Cardiac fibroblast (primary cell): ENCODE results near the gene IL37.
A peak's percentile ranks its signal among the peaks of the same experiment; 100 is the strongest.

ENCODE experiments used
- DNase-seq, 2 donors: peaks; one replicate each; pipeline versions ENCODE4 v3.0.0 to v3.0.0-alpha.2; 2010; ENCODE audit warnings: low read depth in 2 of 2
- H3K4me3 ChIP-seq, 2 donors: replicated peaks in 1 of 2; 1 replicate in 1 of 2; 2 replicates in 1 of 2; pipeline ENCODE4 v1.5.1; 2011; ENCODE audit warnings: low read depth in 2 of 2, low read length in 2 of 2, mild to moderate bottlenecking in 2 of 2, moderate library complexity in 1 of 2
- CTCF ChIP-seq: IDR thresholded peaks from one replicate; pipeline ENCODE4 v1.5.1; 2011; ENCODE audit warnings: low read depth, mild to moderate bottlenecking, low read length, inconsistent platforms

The IL37 gene

GRCh38 chr2:112958428-112959108 is 47.6 kb downstream of the IL37 start:
- no peak overlapping the region for H3K4me3 ChIP-seq
- DNase-seq, result peak; percentile 71 to 81
- TF ChIP-seq CTCF, result peak; percentile 94

- no peak for TF ChIP-seq CTCF
- no peak overlapping the region for H3K4me3 ChIP-seq
- DNase-seq, result peak in 1 of 2 donors; percentile 5
Observed at GRCh38 chr2:112959109-112959812, 48.3 kb downstream of the IL37 start.

GRCh38 chr2:112960230-112960825 is 49.4 kb downstream of the IL37 start:
- no peak for TF ChIP-seq CTCF
- no peak overlapping the region for H3K4me3 ChIP-seq
- no peak for DNase-seq

GRCh38 chr2:112962308-112963175 is 51.6 kb downstream of the IL37 start:
- no peak for TF ChIP-seq CTCF
- no peak overlapping the region for H3K4me3 ChIP-seq
- DNase-seq, result no peak

GRCh38 chr2:112967023-112967422 is 56.1 kb downstream of the IL37 start:
- no peak for TF ChIP-seq CTCF
- DNase-seq, result no peak

More at GRCh38 chr2:112967023-112967422, 56.1 kb downstream of the IL37 start:
- no peak overlapping the region for H3K4me3 ChIP-seq
